Liver (tissue), 4 donors: ENCODE measurements around the gene ASPHD1. TPM values are rescaled to one million over a fixed set of nuclear protein-coding genes. Genes with fewer than 3 reads are reported as not detected.

Experiments
- polyA plus RNA-seq, 2 donors: library from polyadenylated mRNA; stranded (reverse) in 1 of 2; unstranded in 1 of 2; fragments of 200-250 nt in 1 of 2; fragments of >200 nt in 1 of 2; fragmentation: Nextera tagmentation in 1 of 2; extraction: Ambion mirVana in 1 of 2; gene quantifications; one replicate each; pipeline versions ENCODE4 v1.2.1 to v1.2.3, GENCODE V29; 2013 to 2015
- total RNA-seq, 2 donors: library from RNA; depleted of rRNA; stranded (reverse); fragments of >200 nt; gene quantifications; one replicate each; pipeline ENCODE4 v1.2.3, GENCODE V29; 2014
- donor health status: healthy.
- donor health status: healthy.
- donor health status: healthy.

ASPHD1 gene
- total and polyA plus RNA-seq, 4 donors: 0.25 to 0.28 TPM; not detected in 2

Other genes starting within 250 kb of the ASPHD1 start
- gene SPN, start 237.2 kb upstream of the ASPHD1 start, total RNA-seq: 10 to 100 TPM in 1 of 2 donors, under 1 TPM in 1; 0.92 to 31.2 TPM
- under 1 TPM; 0.85 to 0.90 TPM for gene SPN, start 237.2 kb upstream of the ASPHD1 start, polyA plus RNA-seq
- gene QPRT, start 221.3 kb upstream of the ASPHD1 start, total RNA-seq: 10 to 100 TPM; 79.4 to 81.7 TPM
- 100 to 1,000 TPM; 119 to 143 TPM for gene QPRT, start 221.3 kb upstream of the ASPHD1 start, polyA plus RNA-seq
- 1 to 10 TPM; 1.3 to 2.4 TPM for gene C16orf54, start 154.5 kb upstream of the ASPHD1 start, total RNA-seq
- under 1 TPM; 0.38 to 0.42 TPM for gene C16orf54, start 154.5 kb upstream of the ASPHD1 start, polyA plus RNA-seq
- gene ZG16, start 122.2 kb upstream of the ASPHD1 start, total RNA-seq: 1 to 10 TPM in 1 of 2 donors, under 1 TPM in 1; 0.19 to 2.7 TPM
- 1 to 10 TPM in 1 of 2 donors, under 1 TPM in 1; 0.68 to 2.8 TPM for gene ZG16, start 122.2 kb upstream of the ASPHD1 start, polyA plus RNA-seq
- 10 to 100 TPM; 15.0 to 80.1 TPM for gene KIF22, start 109.7 kb upstream of the ASPHD1 start, total RNA-seq
- 10 to 100 TPM; 39.9 to 58.7 TPM for gene KIF22, start 109.7 kb upstream of the ASPHD1 start, polyA plus RNA-seq
- gene MAZ, start 94.0 kb upstream of the ASPHD1 start, total RNA-seq: 100 to 1,000 TPM in 1 of 2 donors, 10 to 100 TPM in 1; 28.4 to 272 TPM
- gene MAZ, start 94.0 kb upstream of the ASPHD1 start, polyA plus RNA-seq: 10 to 100 TPM; 16.0 to 61.7 TPM
- gene PRRT2, start 88.3 kb upstream of the ASPHD1 start, total RNA-seq: under 1 TPM; 0.09 to 0.59 TPM
- under 1 TPM; 0.16 to 0.28 TPM for gene PRRT2, start 88.3 kb upstream of the ASPHD1 start, polyA plus RNA-seq
- 10 to 100 TPM; 11.1 to 16.9 TPM for gene PAGR1, start 84.3 kb upstream of the ASPHD1 start, total RNA-seq
- 10 to 100 TPM in 1 of 2 donors, 1 to 10 TPM in 1; 7.3 to 18.7 TPM for gene PAGR1, start 84.3 kb upstream of the ASPHD1 start, polyA plus RNA-seq
- 10 to 100 TPM; 30.7 to 78.4 TPM for gene MVP, start 80.0 kb upstream of the ASPHD1 start, total RNA-seq
- gene MVP, start 80.0 kb upstream of the ASPHD1 start, polyA plus RNA-seq: 10 to 100 TPM; 40.1 to 61.4 TPM
- gene CDIPT, start 37.3 kb upstream of the ASPHD1 start, total RNA-seq: 10 to 100 TPM; 31.4 to 38.7 TPM
- 100 to 1,000 TPM in 1 of 2 donors, 10 to 100 TPM in 1; 38.1 to 102 TPM for gene CDIPT, start 37.3 kb upstream of the ASPHD1 start, polyA plus RNA-seq
- under 1 TPM; 0.25 to 0.37 TPM for gene SEZ6L2, start 938 bp upstream of the ASPHD1 start, total RNA-seq
- under 1 TPM; 0.24 to 0.35 TPM for gene SEZ6L2, start 938 bp upstream of the ASPHD1 start, polyA plus RNA-seq
- gene KCTD13, start 25.7 kb downstream of the ASPHD1 start, total RNA-seq: 10 to 100 TPM in 1 of 2 donors, 1 to 10 TPM in 1; 3.1 to 13.1 TPM
- gene KCTD13, start 25.7 kb downstream of the ASPHD1 start, polyA plus RNA-seq: 1 to 10 TPM; 2.7 to 4.4 TPM
- 10 to 100 TPM; 25.5 to 29.6 TPM for gene TMEM219, start 61.6 kb downstream of the ASPHD1 start, total RNA-seq
- 10 to 100 TPM; 64.1 to 75.9 TPM for gene TMEM219, start 61.6 kb downstream of the ASPHD1 start, polyA plus RNA-seq
- 10 to 100 TPM; 19.0 to 27.9 TPM for gene TAOK2, start 73.4 kb downstream of the ASPHD1 start, total RNA-seq
- gene TAOK2, start 73.4 kb downstream of the ASPHD1 start, polyA plus RNA-seq: 10 to 100 TPM in 1 of 2 donors, 1 to 10 TPM in 1; 2.2 to 12.9 TPM
- gene HIRIP3, start 95.1 kb downstream of the ASPHD1 start, total RNA-seq: 10 to 100 TPM in 1 of 2 donors, 1 to 10 TPM in 1; 9.2 to 10.5 TPM
- 1 to 10 TPM; 5.7 to 9.0 TPM for gene HIRIP3, start 95.1 kb downstream of the ASPHD1 start, polyA plus RNA-seq
- gene INO80E, start 95.8 kb downstream of the ASPHD1 start, total RNA-seq: 10 to 100 TPM; 11.7 to 24.8 TPM
- gene INO80E, start 95.8 kb downstream of the ASPHD1 start, polyA plus RNA-seq: 10 to 100 TPM in 1 of 2 donors, 1 to 10 TPM in 1; 8.0 to 22.8 TPM
- under 1 TPM in 1 of 2 donors, not detected in 1; 0.17 TPM for gene DOC2A, start 110.5 kb downstream of the ASPHD1 start, total RNA-seq
- gene DOC2A, start 110.5 kb downstream of the ASPHD1 start, polyA plus RNA-seq: under 1 TPM; 0.09 to 0.22 TPM
- gene C16orf92, start 122.7 kb downstream of the ASPHD1 start, total RNA-seq: not detected
- not detected for gene C16orf92, start 122.7 kb downstream of the ASPHD1 start, polyA plus RNA-seq
- under 1 TPM in 1 of 2 donors, not detected in 1; 0.65 TPM for gene TLCD3B, start 130.8 kb downstream of the ASPHD1 start, total RNA-seq
- under 1 TPM in 1 of 2 donors, not detected in 1; 0.05 TPM for gene TLCD3B, start 130.8 kb downstream of the ASPHD1 start, polyA plus RNA-seq
- 10 to 100 TPM; 96.8 to 99.3 TPM for gene ALDOA, start 165.3 kb downstream of the ASPHD1 start, total RNA-seq
- 100 to 1,000 TPM; 142 to 251 TPM for gene ALDOA, start 165.3 kb downstream of the ASPHD1 start, polyA plus RNA-seq
- 10 to 100 TPM; 49.7 to 68.7 TPM for gene PPP4C, start 175.5 kb downstream of the ASPHD1 start, total RNA-seq
- gene PPP4C, start 175.5 kb downstream of the ASPHD1 start, polyA plus RNA-seq: 10 to 100 TPM; 56.3 to 79.6 TPM
- gene TBX6, start 191.4 kb downstream of the ASPHD1 start, total RNA-seq: under 1 TPM; 0.09 to 0.25 TPM
- under 1 TPM; 0.10 to 0.26 TPM for gene TBX6, start 191.4 kb downstream of the ASPHD1 start, polyA plus RNA-seq
- 10 to 100 TPM; 10.5 to 42.7 TPM for gene YPEL3, start 195.7 kb downstream of the ASPHD1 start, total RNA-seq
- 10 to 100 TPM; 19.7 to 29.2 TPM for gene YPEL3, start 195.7 kb downstream of the ASPHD1 start, polyA plus RNA-seq
- gene GDPD3, start 213.0 kb downstream of the ASPHD1 start, total RNA-seq: under 1 TPM; 0.42 to 0.67 TPM
- under 1 TPM; 0.43 to 0.71 TPM for gene GDPD3, start 213.0 kb downstream of the ASPHD1 start, polyA plus RNA-seq
- gene MAPK3, start 222.7 kb downstream of the ASPHD1 start, total RNA-seq: 1 to 10 TPM; 3.7 to 8.7 TPM
- 10 to 100 TPM in 1 of 2 donors, 1 to 10 TPM in 1; 7.5 to 18.6 TPM for gene MAPK3, start 222.7 kb downstream of the ASPHD1 start, polyA plus RNA-seq